ENCODE data around the gene ZNF419. TPM values are rescaled to one million over a fixed set of nuclear protein-coding genes. Genes with fewer than 3 reads are reported as not detected.

Gene ZNF419
- total and polyA plus RNA-seq, 2 of the 4 experiments (the other 2 are of a cell fraction): 6.4 to 20.3 TPM

GRCh38 chr19:57443121-57443696, 44.3 kb upstream of the ZNF419 start:
- H2BK20ac ChIP-seq (ENCODE audit: low read depth, low read length): no peak overlapping the region
- no peak overlapping the region for H3K56ac ChIP-seq (ENCODE audit: extremely low read depth, insufficient read depth, low read length)
- no peak overlapping the region for H4K91ac ChIP-seq (ENCODE audit: insufficient read depth, low read depth, low read length)
- H3K4me1 ChIP-seq (ENCODE audit: control insufficient read depth, insufficient read depth, low read length): no peaks in the 10 kb centered on the region
- no peak overlapping the region for H3K27ac ChIP-seq (ENCODE audit: insufficient read depth, low read length)
- peaks cover 31 to 43% of the 10 kb centered on the region in 2 experiments for H3K79me1 ChIP-seq (ENCODE audit: low read depth in 1 of 2, low read length in 2 of 2)
- no peak overlapping the region for H3K4me3 ChIP-seq (ENCODE audit: insufficient read depth, low read depth, low read length)
- H3K9ac ChIP-seq (ENCODE audit: low read depth, low read length): no peak overlapping the region
- no peaks in the 10 kb centered on the region; the same call in 1 of the 2 replicates for H4K20me1 ChIP-seq (ENCODE audit: insufficient read depth, low read length)
- no peak overlapping the region for H2AK5ac ChIP-seq (ENCODE audit: low read depth, low read length)
- 100% methylated on average over 3 of the region's 5 CpGs; no CpG with 5 or more reads in 1 of the 2 experiments for WGBS, 2 experiments (ENCODE audit: extremely low coverage in 2 of 2, insufficient read length in 1 of 2)
- H3K9me1 ChIP-seq (ENCODE audit: insufficient read depth, low read length): no peaks in the 10 kb centered on the region
- no peak overlapping the region for H3K4ac ChIP-seq (ENCODE audit: low read depth, low read length)
- no peak overlapping the region for H2BK15ac ChIP-seq (ENCODE audit: low read depth, low read length)
- TF ChIP-seq, protein P1, sequence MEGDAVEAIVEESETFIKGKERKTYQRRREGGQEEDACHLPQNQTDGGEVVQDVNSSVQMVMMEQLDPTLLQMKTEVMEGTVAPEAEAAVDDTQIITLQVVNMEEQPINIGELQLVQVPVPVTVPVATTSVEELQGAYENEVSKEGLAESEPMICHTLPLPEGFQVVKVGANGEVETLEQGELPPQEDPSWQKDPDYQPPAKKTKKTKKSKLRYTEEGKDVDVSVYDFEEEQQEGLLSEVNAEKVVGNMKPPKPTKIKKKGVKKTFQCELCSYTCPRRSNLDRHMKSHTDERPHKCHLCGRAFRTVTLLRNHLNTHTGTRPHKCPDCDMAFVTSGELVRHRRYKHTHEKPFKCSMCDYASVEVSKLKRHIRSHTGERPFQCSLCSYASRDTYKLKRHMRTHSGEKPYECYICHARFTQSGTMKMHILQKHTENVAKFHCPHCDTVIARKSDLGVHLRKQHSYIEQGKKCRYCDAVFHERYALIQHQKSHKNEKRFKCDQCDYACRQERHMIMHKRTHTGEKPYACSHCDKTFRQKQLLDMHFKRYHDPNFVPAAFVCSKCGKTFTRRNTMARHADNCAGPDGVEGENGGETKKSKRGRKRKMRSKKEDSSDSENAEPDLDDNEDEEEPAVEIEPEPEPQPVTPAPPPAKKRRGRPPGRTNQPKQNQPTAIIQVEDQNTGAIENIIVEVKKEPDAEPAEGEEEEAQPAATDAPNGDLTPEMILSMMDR (conservative IDR thresholded peaks at IDR 0.05; ENCODE audit: low read depth, low read length): no peak
- TF ChIP-seq RAD21 (IDR thresholded peaks at IDR 0.05; ENCODE audit: low read length): no peak
- no peak for TF ChIP-seq RFX5 (IDR thresholded peaks at IDR 0.05; ENCODE audit: low read depth, low read length)
- no peak for TF ChIP-seq SMC3 (IDR thresholded peaks at IDR 0.05; ENCODE audit: low read depth, low read length)
- TF ChIP-seq RCOR1 (IDR thresholded peaks at IDR 0.05; ENCODE audit: insufficient replicate concordance, low read length): no peak
- no peak for TF ChIP-seq MAZ (IDR thresholded peaks at IDR 0.05; ENCODE audit: borderline replicate concordance, low read depth, low read length)
- TF ChIP-seq FOS (IDR thresholded peaks at IDR 0.05; ENCODE audit: low read depth, low read length): no peak
- TF ChIP-seq NFE2L2 (IDR thresholded peaks at IDR 0.05; ENCODE audit: low read depth, low read length): no peak
- no peak for TF ChIP-seq POLR2A (IDR thresholded peaks at IDR 0.05; ENCODE audit: low read depth, low read length)
- TF ChIP-seq, protein P2, sequence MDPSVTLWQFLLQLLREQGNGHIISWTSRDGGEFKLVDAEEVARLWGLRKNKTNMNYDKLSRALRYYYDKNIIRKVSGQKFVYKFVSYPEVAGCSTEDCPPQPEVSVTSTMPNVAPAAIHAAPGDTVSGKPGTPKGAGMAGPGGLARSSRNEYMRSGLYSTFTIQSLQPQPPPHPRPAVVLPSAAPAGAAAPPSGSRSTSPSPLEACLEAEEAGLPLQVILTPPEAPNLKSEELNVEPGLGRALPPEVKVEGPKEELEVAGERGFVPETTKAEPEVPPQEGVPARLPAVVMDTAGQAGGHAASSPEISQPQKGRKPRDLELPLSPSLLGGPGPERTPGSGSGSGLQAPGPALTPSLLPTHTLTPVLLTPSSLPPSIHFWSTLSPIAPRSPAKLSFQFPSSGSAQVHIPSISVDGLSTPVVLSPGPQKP (IDR thresholded peaks at IDR 0.05; ENCODE audit: borderline replicate concordance, low read depth, low read length): no peak
- no peak for TF ChIP-seq MXI1 (IDR thresholded peaks at IDR 0.05; ENCODE audit: borderline replicate concordance, low read depth, low read length)
- TF ChIP-seq, protein P3, sequence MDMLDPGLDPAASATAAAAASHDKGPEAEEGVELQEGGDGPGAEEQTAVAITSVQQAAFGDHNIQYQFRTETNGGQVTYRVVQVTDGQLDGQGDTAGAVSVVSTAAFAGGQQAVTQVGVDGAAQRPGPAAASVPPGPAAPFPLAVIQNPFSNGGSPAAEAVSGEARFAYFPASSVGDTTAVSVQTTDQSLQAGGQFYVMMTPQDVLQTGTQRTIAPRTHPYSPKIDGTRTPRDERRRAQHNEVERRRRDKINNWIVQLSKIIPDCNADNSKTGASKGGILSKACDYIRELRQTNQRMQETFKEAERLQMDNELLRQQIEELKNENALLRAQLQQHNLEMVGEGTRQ (IDR thresholded peaks at IDR 0.05; ENCODE audit: low read depth, low read length): no peak
- TF ChIP-seq CHD1 (IDR thresholded peaks at IDR 0.05; ENCODE audit: low read depth, low read length): no peak
- TF ChIP-seq MAFK (IDR thresholded peaks at IDR 0.05; ENCODE audit: low read depth, low read length): no peak
- no peak for TF ChIP-seq BHLHE40 (IDR thresholded peaks at IDR 0.05; ENCODE audit: low read depth, low read length)
- no peak for TF ChIP-seq CEBPB (IDR thresholded peaks at IDR 0.05; ENCODE audit: low read depth, low read length)
- H3K36me3 ChIP-seq (ENCODE audit: control insufficient read depth, insufficient read depth, low read length): peaks cover 25% of the 10 kb centered on the region
- H3K27me3 ChIP-seq (ENCODE audit: control insufficient read depth, insufficient read depth, low read length): no peaks in the 10 kb centered on the region
- H3K23ac ChIP-seq (ENCODE audit: low read depth, low read length): no peak overlapping the region
- intact Hi-C loops (cut with micrococcal nuclease) (no loop called here), dilution Hi-C loops (cut with HindIII; ENCODE audit: low sequenced_read_pairs, unreplicated experiment) (no loop called here), in situ Hi-C loops (cut with MboI; ENCODE audit: low sequenced_read_pairs) (no loop called here)
- no peak overlapping the region for H2BK5ac ChIP-seq (ENCODE audit: low read depth, low read length, poor library complexity, severe bottlenecking)
- no peak overlapping the region for H4K5ac ChIP-seq (ENCODE audit: low read depth, low read length)
- BruUV-seq (replicated peaks): no TSS peak
- no peak overlapping the region for H4K8ac ChIP-seq (ENCODE audit: low read depth in 2 of 2, low read length in 2 of 2)
- ATAC-seq (ENCODE audit: low read depth) (no peak), DNase-seq (no peak)
- no peak overlapping the region for H3K18ac ChIP-seq (ENCODE audit: low read depth, low read length)
- CTCF ChIA-PET: no interaction called here
- no peak overlapping the region for H2AFZ ChIP-seq (replicated peaks; ENCODE audit: low read length, poor library complexity)
- H2AK9ac ChIP-seq (replicated peaks; ENCODE audit: low read depth, low read length, poor library complexity): peak overlapping the region; percentile 73
- no peak overlapping the region for H3K4me2 ChIP-seq (ENCODE audit: low read depth, low read length)
- H3K14ac ChIP-seq (replicated peaks; ENCODE audit: low read depth, low read length): no peak overlapping the region
- peaks cover 22% of the 10 kb centered on the region for H3K9me3 ChIP-seq (ENCODE audit: control insufficient read depth, insufficient read depth, low read length)
- POLR2A ChIA-PET (ENCODE audit: unreplicated experiment): no interaction called here
- H2BK120ac ChIP-seq (ENCODE audit: low read depth, low read length): no peak overlapping the region

All from IMR-90 (cell line).